NK-92 treated with Interleukin-12 subunit alpha and Interleukin-12 subunit beta, amount 100 ng/mL, for 24 hours (cell line): ENCODE data around the gene ZNF430.
"Not testable (repeated sequence)": the region's sequence is repeated elsewhere in the genome, so short reads cannot be mapped to it uniquely, and the experiment has no call there.

ENCODE experiments used
- DNase-seq: peaks from one replicate; lab custom pipeline; 2025; lab: John Stamatoyannopoulos, UW

ZNF430 gene

DNA sequence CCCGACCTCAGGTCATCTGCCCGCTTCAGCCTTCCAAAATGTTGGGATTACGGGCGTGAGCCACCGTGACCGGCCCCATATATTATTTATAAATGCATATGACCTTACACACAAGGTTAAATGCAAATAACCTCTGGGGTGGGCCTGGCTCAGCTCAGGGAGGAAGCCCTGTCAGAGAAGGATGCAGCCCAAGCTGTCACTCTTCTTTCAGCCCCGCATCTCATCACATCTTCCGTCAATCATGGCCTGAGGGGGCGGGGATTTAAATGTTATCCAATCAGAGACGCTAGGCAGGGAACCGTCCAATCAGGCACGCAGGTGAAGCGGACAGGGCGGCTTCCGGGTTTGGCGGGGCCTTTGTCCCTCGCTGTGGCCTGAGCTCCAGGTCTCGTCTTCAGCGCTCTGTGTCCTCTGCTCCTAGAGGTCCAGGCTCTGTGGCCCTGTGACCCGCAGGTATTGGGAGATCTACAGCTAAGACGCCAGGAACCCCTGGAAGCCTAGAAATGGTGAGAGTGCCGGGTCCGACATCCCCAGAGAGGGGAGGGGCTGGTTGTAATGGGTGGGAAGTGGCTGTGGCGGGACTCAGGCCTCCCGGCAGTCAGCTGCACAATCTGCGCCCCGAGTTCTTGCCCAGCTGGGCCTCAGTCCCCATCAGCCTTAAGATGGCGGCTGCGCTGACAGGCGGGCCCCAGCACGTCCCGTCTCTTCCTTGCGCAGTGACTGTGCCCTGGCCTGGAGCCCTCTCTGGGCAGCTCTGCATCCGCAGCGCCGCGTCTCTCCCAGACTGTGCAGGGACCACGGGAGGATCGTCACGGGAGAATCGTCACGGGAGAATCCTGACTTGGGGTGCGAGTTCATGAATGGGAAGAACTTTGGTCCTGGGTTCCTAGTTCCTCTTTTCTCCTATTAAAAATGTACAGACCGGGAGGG is at the start of gene ZNF430:
Gene ZNF430, plus strand, starts transcription at position 360 of the 930 bp plus-strand sequence. Its CDS starts 144 bp downstream, at position 504.
- peak; percentile 83 for DNase-seq

GRCh38 chr19:20992788-20993187 is 27.7 kb upstream of the ZNF430 start:
- not testable (repeated sequence) for DNase-seq

DNA sequence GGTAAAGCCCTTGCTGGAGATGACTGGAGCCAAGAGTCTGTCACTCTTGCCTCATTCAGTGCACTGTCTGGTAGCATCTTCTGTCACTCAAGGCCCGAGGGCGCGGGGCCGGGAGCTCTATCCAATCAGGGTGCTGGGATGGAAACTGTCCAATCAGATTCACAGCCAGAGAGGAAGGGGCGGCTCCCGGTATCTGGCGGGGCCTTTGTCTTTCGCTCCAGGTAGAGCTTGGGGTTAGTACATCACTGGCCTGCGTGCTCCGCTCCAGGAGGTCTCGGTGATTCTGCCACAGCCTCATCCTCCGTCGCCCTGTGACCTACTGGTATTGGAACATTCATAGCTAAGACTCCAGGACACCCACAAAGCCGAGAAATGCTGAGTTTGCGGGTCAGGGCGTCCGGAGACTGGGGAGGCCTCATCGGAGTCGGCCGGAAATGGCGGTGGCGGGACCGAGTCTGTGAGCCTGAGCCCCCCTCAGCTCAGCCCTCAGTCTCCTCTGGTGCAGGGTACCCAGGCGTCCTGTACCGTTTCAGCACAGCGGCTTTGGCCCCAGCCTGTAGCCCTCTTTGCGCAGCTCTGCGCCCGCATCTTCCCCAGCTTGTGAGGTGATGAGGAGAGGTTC is 20.6 kb upstream of the ZNF430 start:
- DNase-seq = no peak

DNA sequence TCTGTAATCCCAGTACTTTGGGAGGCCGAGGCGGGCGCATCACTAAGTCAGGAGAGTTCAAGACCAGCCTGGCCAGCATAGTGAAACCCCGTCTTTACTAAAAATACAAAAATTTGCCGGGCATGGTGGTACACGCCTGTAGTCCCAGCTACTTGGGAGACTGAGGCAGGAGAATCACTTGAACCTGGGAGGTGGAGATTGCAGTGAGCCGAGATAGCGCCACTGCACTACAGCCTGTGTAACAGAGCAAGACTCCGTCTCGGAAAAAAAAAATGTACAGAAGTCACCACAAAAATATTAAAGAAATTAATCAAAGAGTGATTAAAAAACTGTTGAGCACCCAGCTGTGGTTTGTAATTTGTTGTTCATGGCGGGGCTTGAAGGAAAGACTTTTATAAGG is 781 bp downstream of the ZNF430 start:
- DNase-seq = not testable (repeated sequence)

DNA sequence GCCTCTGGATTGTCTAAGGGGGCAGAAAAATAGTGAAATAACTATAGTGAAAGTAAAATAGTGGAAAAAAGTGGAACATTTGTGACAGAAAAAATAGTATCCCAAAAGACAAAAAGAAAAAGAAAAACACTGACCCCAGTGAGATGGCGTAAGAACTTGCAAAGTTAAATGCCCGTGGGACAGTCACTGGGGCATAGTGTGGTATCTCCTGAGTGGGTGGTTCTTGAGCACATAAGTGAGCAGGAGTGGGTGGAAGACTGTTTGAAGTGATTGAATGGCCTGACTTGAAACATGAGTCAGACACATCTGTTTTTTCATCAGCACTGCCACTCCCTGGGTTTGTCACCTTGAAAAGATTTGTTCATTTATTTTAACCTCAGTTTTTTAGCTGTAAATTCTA is 2.5 kb downstream of the ZNF430 start:
- DNase-seq = no peak

DNA sequence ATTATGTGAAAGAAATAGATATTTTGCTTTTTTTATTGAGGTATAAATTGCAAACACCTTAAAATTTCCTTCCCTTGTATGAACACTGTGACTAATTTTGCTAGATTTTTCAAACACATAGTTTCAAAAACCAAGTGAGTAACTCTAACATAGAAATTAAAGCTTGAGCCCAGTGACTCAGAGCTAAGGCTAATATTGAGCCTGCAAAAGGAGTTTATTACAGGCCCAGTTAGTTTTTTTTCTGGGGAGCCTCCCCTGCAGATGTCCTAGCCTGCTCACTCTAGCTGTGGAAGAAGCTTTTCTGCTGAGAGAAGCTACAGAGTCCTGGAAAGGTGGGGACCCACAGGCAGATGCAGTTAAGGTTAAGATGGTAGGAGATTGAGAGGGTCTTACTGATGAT is 3.4 kb downstream of the ZNF430 start:
- no peak for DNase-seq

DNA sequence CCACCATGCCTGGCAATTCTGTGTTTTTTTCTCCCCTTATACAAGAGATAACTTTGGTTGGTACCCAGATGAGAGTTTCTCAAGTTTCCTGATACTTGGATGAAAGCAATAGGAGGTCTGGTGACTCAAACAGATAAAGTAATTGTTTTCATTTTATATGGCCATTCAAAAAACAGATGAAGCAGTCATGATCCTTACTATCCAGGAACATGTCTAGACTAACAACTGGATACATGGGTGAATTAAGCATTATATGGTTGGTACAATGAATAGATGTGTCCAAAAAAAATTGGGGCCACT is 8.5 kb downstream of the ZNF430 start:
- no peak for DNase-seq

DNA sequence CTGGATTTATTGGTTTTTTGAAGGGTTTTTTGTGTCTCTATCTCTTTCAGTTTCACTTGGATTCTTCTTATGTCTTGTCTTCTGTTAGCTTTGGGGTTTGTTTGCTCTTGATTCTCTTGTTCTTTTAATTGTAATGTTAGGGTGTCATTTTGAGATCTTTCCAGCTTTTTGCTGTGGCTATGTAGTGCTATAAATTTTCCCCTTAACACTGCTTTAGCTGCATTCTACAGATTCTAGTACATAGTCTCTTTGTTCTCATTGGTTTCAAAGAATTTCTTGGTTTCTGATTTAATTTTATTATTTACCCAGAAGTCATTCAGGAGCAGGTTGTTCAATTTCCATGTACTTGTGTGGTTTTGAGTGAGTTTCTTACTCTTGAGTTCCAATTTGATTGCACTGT is 24.6 kb downstream of the ZNF430 start:
- no peak for DNase-seq

- no peak for DNase-seq
Measured at GRCh38 chr19:21046489-21046888, 26.0 kb downstream of the ZNF430 start.

DNA sequence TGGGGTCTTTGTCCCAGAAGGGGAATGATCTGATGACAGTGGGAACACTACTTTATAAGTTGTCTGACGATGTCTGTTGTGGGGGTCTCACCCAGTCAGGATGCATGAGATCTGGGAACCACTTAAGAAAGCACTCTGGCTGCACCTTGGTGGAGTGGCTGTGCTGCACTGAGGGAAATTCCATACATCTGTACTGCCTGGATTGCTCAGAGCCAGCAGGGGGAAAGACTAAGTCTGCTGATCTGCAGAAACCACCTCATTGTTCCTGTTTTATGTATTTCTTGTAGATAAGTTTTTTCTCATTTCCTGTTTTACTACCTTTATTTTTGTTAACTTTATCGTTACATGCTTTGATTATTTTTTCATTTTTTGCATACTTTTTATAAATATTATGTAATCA is 27.3 kb downstream of the ZNF430 start:
- no peak for DNase-seq

GRCh38 chr19:21052902-21053301 is 32.4 kb downstream of the ZNF430 start:
- no peak for DNase-seq

GRCh38 chr19:21065336-21065735 is 44.9 kb downstream of the ZNF430 start:
- DNase-seq = no peak

GRCh38 chr19:21082011-21082975 is 61.8 kb downstream of the ZNF430 start, which contains the start of gene ZNF714:
Gene ZNF714, plus strand, starts transcription at chr19:21082203. Its CDS starts 16,066 bp downstream, at chr19:21098269.
- DNase-seq = no peak

- no peak for DNase-seq
Measured at GRCh38 chr19:21084343-21084742, 63.9 kb downstream of the ZNF430 start.

DNA sequence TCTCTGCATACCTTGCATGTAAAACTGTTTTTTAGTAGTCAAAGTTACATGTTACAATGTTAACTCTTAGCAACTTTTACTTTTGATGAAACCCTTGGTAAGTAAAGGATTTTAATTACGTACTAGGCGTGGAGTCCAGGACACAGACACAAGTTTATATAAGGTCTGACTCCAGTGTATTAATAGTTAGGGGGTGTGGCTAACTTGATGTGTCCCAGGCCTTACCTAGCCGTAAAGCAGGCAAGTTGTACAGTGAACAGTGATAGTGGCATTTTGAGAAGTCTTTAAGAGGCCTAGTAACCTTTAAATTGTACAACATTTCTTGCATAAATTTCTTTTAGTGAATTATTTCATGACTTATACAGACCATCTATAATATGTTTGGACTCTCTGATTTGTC is 67.4 kb downstream of the ZNF430 start:
- no peak for DNase-seq

GRCh38 chr19:21092109-21092508 is 71.7 kb downstream of the ZNF430 start:
- DNase-seq = no peak

- no peak for DNase-seq
Measured at GRCh38 chr19:21094347-21095025, 74.0 kb downstream of the ZNF430 start.

- DNase-seq = no peak
Measured at GRCh38 chr19:21098291-21098690, 77.8 kb downstream of the ZNF430 start.

GRCh38 chr19:21101521-21102242 is 81.2 kb downstream of the ZNF430 start:
- no peak for DNase-seq

GRCh38 chr19:21109116-21109515 is 88.7 kb downstream of the ZNF430 start:
- DNase-seq = no peak
